HepG2 (cell line): ENCODE data around the gene NOC4L. TPM values are rescaled to one million over a fixed set of nuclear protein-coding genes. Genes with fewer than 3 reads are reported as not detected.

ENCODE experiments used
- ATAC-seq: fragments of 200-7000 bp; cut with Tn5 transposase; 3 replicates; pipeline ENCODE4 v1.9.1; 2020; ENCODE audit warnings: mild to moderate bottlenecking, moderate library complexity
- BruUV-seq: library from RNA; stranded (reverse); fragments of 400-500 nt; replicated peaks from 2 replicates; lab custom pipeline; 2021; lab: Mats Ljungman, UMichigan
- CTCF ChIA-PET: fragments of 300-600 bp; formaldehyde crosslinking; extraction: SDS; loops from one replicate; lab custom pipeline; 2021; ENCODE audit warnings: low total read pairs, inconsistent platforms, low intra/inter-chr PET ratio; lab: Yijun Ruan, JAX
- POLR2A ChIA-PET: fragments of 350-600 bp; sonication (Branson Sonifier 250); formaldehyde crosslinking; loops from one replicate; lab custom pipeline; 2020; ENCODE audit warnings: antibody characterized with exemption, inconsistent platforms; lab: Yijun Ruan, JAX
- DNase-seq: peaks from one replicate; pipeline ENCODE4 v3.0.0-alpha.2; 2015; ENCODE audit warnings: low spot score
- FAIRE-seq: peaks from 3 replicates; lab custom pipeline; 2011; peaks lifted over from hg19 to GRCh38; lab: Jason Lieb, UNC
- H2AFZ ChIP-seq: one replicate; pipeline ENCODE4 v1.6.1; 2011; ENCODE audit warnings: low read length, inconsistent platforms
- H3K27ac ChIP-seq: fragments of 300-600 bp; 3 replicates; pipeline ENCODE4 v1.8.0; 2011; ENCODE audit warnings: mixed run types, mild to moderate bottlenecking, mixed read lengths, low read length, inconsistent platforms; ENCODE audit not compliant: insufficient read depth; ENCODE audit errors: extremely low read length
- H3K27me3 ChIP-seq, 2 experiments: fragments of 200-600 bp in 1 of 2; 2 replicates in 1 of 2; 3 replicates in 1 of 2; pipeline versions ENCODE4 v1.6.0 to v1.8.0; 2011; ENCODE audit warnings: low read length in 2 of 2, mild to moderate bottlenecking in 2 of 2, moderate library complexity in 2 of 2, inconsistent platforms in 1 of 2; ENCODE audit not compliant: insufficient read depth in 2 of 2, control insufficient read depth in 1 of 2
- H3K36me3 ChIP-seq, 2 experiments: fragments of 200-600 bp in 1 of 2; replicated peaks in 1 of 2; 2 replicates in 1 of 2; 3 replicates in 1 of 2; pipeline versions ENCODE4 v1.5.1 to v1.8.0; 2011; ENCODE audit warnings: low read length in 2 of 2, inconsistent platforms in 1 of 2; ENCODE audit not compliant: insufficient read depth in 2 of 2, control insufficient read depth in 1 of 2
- H3K4me1 ChIP-seq: 2 replicates; pipeline ENCODE4 v1.5.1; 2012; ENCODE audit warnings: low read length, inconsistent platforms; ENCODE audit not compliant: insufficient read depth
- H3K4me2 ChIP-seq: 2 replicates; pipeline ENCODE4 v1.6.0; 2011; ENCODE audit warnings: low read depth, low read length, inconsistent platforms
- H3K4me3 ChIP-seq, 3 experiments: fragments of 200-600 bp in 1 of 3; sonication (generic), shearing (Covaris generic) in 1 of 3; replicated peaks in 1 of 3; 2 replicates each; pipeline ENCODE4 v1.5.1; 2011 to 2016; ENCODE audit warnings: low read length in 3 of 3, inconsistent platforms in 2 of 3, low read depth in 2 of 3, mild to moderate bottlenecking in 2 of 3, control low read depth in 1 of 3, mixed read lengths in 1 of 3; ENCODE audit not compliant: insufficient read depth in 1 of 3
- H3K79me2 ChIP-seq: one replicate; pipeline ENCODE4 v1.6.1; 2011; ENCODE audit warnings: low read length, inconsistent platforms; ENCODE audit not compliant: insufficient read depth
- H3K9ac ChIP-seq: 2 replicates; pipeline ENCODE4 v1.6.0; 2011; ENCODE audit warnings: mild to moderate bottlenecking, low read depth, low read length, inconsistent platforms; ENCODE audit not compliant: insufficient read depth
- H3K9me3 ChIP-seq: 2 replicates; pipeline ENCODE4 v1.5.1; 2012; ENCODE audit warnings: mild to moderate bottlenecking, low read length
- H4K20me1 ChIP-seq: 2 replicates; pipeline ENCODE4 v1.6.0; 2011; ENCODE audit warnings: inconsistent platforms, mild to moderate bottlenecking, low read length, moderate library complexity; ENCODE audit not compliant: insufficient read depth
- AGO2 ChIP-seq: fragments of 200-400 bp; formaldehyde crosslinking; optimal IDR thresholded peaks from 2 replicates; pipeline ENCODE3; 2017; ENCODE audit warnings: mild to moderate bottlenecking, low read depth, low read length, moderate library complexity
- NFYB ChIP-seq: sonication (generic); formaldehyde crosslinking; IDR thresholded peaks from 2 replicates; pipeline ENCODE4 v1.4.0; 2020; ENCODE audit warnings: missing genetic modification reagents
- NFYC ChIP-seq: IDR thresholded peaks from 2 replicates; pipeline ENCODE4 v1.6.1; 2016; ENCODE audit warnings: missing genetic modification reagents, missing compliant biosample characterization
- PCBP1 ChIP-seq: fragments of 200-400 bp; formaldehyde crosslinking; IDR thresholded peaks from 2 replicates; pipeline ENCODE4 v1.6.1; 2017; ENCODE audit warnings: mild to moderate bottlenecking, low read depth, low read length, borderline replicate concordance
- TAF1 ChIP-seq: sonication (generic); formaldehyde crosslinking; IDR thresholded peaks from 2 replicates; pipeline ENCODE4 v1.4.0; 2020; ENCODE audit warnings: missing genetic modification reagents
- ZNF687 ChIP-seq: sonication (generic); formaldehyde crosslinking; IDR thresholded peaks from 2 replicates; pipeline ENCODE4 v1.5.1; 2020; ENCODE audit warnings: mild to moderate bottlenecking, missing genetic modification reagents, moderate library complexity
- whole genome bisulfite sequencing: methylation state at CpG from one replicate; pipeline ENCODE4 v1.1.6; 2017; ENCODE audit warnings: low lambda C conversion rate; 5-methylcytosine and 5-hydroxymethylcytosine counted together
- in situ Hi-C: cut with HindIII; loops from 2 replicates; pipeline ENCODE4 v1.10.0; 2017; ENCODE audit warnings: low pct_unique_long_range_greater_than_20kb; ENCODE audit not compliant: extremely low pct_ligation_motif_present
- intact Hi-C: fragments of 100-400 bp; cut with micrococcal nuclease; formaldehyde crosslinking; loops from one replicate; pipeline ENCODE4 v1.10.0; 2022; ENCODE audit not compliant: unreplicated experiment
- polyA plus RNA-seq, 8 experiments: library from polyadenylated mRNA; depleted of rRNA in 3 of 8; stranded (reverse) in 7 of 8; unstranded in 1 of 8; fragments of >200 nt; fragmentation: Illumina TruSeq in 4 of 8; extraction: Trizol in 4 of 8; gene quantifications; 2 replicates each; pipeline versions ENCODE4 v1.2.1 to v1.2.3, GENCODE V29; 2011 to 2016; ENCODE audit warnings: low read depth in 4 of 8, missing spikeins in 1 of 8, mixed read lengths in 1 of 8; ENCODE audit not compliant: insufficient read depth in 1 of 8
- total RNA-seq, 5 experiments: library from RNA; depleted of rRNA; stranded (reverse); fragments of >200 nt; fragmentation: Illumina TruSeq; extraction: Trizol; gene quantifications; 2 replicates each; pipeline ENCODE4 v1.2.3, GENCODE V29; 2016; ENCODE audit warnings: low read depth in 1 of 5

Gene NOC4L
- total and polyA plus RNA-seq, 2 of the 13 experiments (the other 11 are each of a cell fraction or from before 2014, with no cell fraction given): 4.3 to 14.6 TPM

- Histone ChIP-seq H3K27ac (no peak overlapping the region), H3K9me3 (no peaks in the 10 kb centered on the region), H3K27me3 (no peaks in the 10 kb centered on the region), H3K4me1 (no peaks in the 10 kb centered on the region), H4K20me1 (0 out of 2 replicates have a peak, but pooled peaks cover 2% of the 10 kb centered on the region), H3K9ac (no peak overlapping the region), H2AFZ (no peak overlapping the region), H3K79me2 (no peaks in the 10 kb centered on the region), H3K4me3 (no peak overlapping the region), H3K36me3 (peaks cover 15 to 50% of the 10 kb centered on the region in 2 experiments; a peak in 4 of 5 replicates), H3K4me2 (no peak overlapping the region)
- WGBS: 95% methylated on average over 8 of the region's 10 CpGs
- in situ Hi-C loops (no loop called here), intact Hi-C loops (no loop called here)
- no peak for DNase-seq
- peak; percentile 45 for ATAC-seq
- BruUV-seq: no TSS peak
- ChIA-PET POLR2A (no interaction called here), CTCF (no interaction called here)
- no peak for FAIRE-seq
- no peak for TF ChIP-seq TAF1 (CRISPR knock-in tag)
- TF ChIP-seq PCBP1: no peak
- peak; percentile 5 for TF ChIP-seq AGO2
- TF ChIP-seq NFYC (CRISPR knock-in tag): peak; percentile 61
- 0 out of 2 replicates have a peak, but pooled peaks have one; percentile 1 for TF ChIP-seq ZNF687 (CRISPR knock-in tag)
- peak; percentile 61 for TF ChIP-seq NFYB (CRISPR knock-in tag)
- TF ChIP-seq, all 625 proteins: peak for 4
Measured at GRCh38 chr12:132117558-132117875, 26.7 kb upstream of the NOC4L start.
